ENCODE measurements around the gene EFNB2.

Gene EFNB2

GRCh38 chr13:106479929-106480328, 55.5 kb downstream of the EFNB2 start:
- no peak for DNase-seq

GRCh38 chr13:106478116-106478515, 57.3 kb downstream of the EFNB2 start:
- DNase-seq: no peak

GRCh38 chr13:106477303-106477702, 58.2 kb downstream of the EFNB2 start:
- no peak for DNase-seq

DNA sequence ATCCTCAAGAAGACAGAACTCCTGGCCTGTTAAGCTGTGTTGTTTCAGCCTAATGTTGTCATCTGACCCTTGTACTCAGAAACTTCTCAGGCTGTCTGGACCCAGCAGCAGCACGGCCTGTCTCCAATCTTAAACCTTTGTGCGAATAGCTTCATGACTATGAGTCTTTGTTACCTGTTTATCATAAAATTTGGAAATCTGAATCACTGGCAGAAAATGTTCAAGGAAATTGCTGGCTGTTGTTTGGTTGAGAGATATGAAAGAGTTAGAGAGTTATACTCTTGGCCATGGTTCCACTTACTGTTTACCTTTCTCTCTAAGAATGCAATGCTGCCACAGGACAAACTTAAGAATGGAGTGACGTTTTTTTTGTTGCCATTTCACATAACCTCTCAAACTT, 59.6 kb downstream of the EFNB2 start:
- DNase-seq: no peak

DNA sequence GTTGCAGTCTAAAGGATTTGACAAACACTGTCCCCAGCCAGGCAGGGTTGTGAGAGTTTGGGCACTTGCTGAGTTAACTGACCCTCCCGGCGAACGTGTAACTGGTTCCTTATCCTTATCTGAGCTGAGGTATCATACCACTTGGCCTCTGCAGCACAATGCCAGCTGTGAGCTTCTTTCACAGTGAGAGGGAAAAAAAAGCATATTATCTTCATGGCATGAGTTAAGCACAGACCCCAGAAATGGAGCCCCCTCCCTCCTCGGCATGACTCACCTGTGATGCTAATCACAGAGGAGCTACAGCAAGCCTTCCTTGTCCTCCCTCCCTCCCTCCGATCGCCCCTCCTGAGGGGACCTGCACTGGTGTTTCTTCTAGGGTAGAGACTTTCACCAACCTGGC, 60.5 kb downstream of the EFNB2 start:
- DNase-seq: no peak

- no peak for DNase-seq
Measured at GRCh38 chr13:106473154-106473553, 62.3 kb downstream of the EFNB2 start.

- DNase-seq: no peak
Measured at GRCh38 chr13:106472621-106473020, 62.8 kb downstream of the EFNB2 start.

GRCh38 chr13:106471957-106472543, 63.4 kb downstream of the EFNB2 start:
- no peak for DNase-seq

GRCh38 chr13:106470576-106470975, 64.9 kb downstream of the EFNB2 start:
- no peak for DNase-seq

- DNase-seq: no peak
Measured at GRCh38 chr13:106468744-106469590, 66.5 kb downstream of the EFNB2 start.

DNA sequence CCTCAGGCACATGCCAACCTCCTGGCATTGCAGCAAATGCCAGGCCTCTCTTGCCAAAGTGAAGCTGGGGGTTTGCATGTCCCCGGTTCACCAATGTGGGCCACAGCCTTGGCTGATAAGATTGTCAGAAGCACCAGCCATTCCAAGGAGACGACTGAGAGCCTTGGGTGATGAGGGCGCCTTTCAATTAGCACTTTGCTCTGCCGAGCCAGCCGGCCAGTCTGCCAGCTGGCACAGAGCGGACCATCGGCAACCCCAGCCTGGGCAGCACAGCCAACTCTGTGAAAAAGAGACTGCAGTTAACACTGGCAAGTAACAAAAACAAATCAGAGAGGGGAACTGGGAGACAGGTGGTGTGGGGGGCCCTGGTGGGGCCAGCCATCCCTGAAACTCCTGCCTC, 67.3 kb downstream of the EFNB2 start:
- no peak for DNase-seq

DNA sequence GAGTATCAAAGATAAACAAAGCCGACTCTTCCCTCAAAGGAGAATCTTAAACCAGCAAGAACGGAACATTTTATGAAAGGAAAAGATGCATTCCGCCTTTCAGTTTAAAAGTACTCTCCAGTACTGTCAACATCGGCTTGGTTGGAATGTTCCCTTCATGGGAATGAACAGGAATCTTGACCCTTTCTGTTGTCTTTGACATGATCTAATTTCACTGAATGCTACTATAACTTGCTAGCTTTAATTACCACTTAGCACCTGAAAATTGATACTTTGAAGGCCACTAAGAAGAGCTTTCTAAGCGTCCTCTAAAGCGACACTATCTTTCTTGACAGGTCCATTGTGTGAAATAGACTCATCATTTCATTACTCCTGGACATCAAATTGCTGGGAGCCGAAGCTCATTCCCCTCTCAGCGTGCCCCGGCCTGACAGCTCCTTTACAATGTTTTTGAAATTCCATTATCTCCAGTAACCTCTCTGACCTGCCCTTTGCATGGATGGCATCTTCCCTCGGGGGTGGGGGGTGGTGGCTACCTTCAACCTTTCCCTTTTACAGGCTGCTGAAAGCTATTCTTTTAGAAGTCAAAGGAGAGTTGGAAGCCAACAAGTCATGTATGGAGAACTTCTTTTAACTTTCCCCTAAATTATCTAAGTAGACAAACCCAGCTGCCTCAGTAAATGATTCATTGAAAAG, 67.9 kb downstream of the EFNB2 start:
- DNase-seq: no peak

- DNase-seq: no peak
Measured at GRCh38 chr13:106466691-106467426, 68.6 kb downstream of the EFNB2 start.

GRCh38 chr13:106464076-106464475, 71.4 kb downstream of the EFNB2 start:
- no peak for DNase-seq

DNA sequence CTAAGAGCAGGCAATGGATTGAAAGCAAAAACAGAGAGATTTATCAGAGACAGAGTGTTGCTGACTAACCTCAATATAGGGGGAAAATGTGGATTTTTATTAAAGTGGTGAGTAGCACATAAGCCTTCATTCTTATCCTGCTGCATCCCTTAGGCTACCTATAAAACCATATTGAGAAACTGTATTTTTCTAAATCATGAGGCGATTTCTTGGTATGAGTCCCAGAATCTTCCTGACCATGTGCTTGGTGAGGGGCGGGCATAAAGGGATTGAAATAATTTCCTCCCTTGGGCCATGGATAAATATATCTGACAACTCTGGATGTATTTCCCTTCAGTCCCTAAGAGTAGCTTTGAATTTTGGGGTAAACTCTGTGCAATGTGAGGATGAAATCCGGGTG, 72.8 kb downstream of the EFNB2 start:
- DNase-seq: no peak

DNA sequence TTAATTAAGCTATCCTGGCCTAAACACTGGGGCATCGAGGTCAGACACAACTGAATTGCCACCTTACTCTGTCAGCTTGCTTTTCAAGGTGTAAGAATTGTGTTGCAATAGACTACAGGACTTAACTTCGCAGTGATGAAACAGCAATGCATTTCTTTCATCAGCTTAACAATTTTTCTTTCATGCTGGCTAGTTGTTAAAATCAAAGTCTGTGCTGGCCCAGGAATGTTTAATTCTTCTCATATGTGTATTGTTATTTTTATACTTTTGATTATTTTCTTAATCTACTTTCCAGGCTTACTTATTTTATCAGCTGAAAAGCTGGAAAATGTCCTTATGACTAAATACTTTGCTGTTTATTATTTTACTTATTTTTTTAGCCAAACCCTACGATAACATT, 79.7 kb downstream of the EFNB2 start:
- DNase-seq: no peak

DNA sequence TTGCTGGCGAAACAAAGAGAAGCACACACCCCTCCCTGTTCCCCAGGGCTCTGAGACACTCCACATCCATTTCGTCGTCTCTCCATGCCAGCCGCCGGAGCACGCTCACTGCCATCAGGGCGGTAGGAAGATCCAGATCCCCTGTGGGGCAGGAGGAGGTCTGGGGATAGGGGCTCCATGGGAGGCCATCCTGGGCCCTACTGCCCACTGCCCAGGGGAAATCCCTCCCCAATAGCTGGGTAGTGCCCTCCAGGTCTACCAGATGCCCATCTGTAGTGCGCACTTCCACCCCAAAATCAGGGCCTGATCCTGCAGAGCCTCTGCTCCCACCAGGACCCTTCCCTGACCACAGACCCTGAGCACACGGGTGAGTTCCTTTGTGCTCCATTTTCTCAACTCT, 80.3 kb downstream of the EFNB2 start:
- DNase-seq: no peak

- DNase-seq: no peak
Measured at GRCh38 chr13:106453101-106453500, 82.4 kb downstream of the EFNB2 start.

DNA sequence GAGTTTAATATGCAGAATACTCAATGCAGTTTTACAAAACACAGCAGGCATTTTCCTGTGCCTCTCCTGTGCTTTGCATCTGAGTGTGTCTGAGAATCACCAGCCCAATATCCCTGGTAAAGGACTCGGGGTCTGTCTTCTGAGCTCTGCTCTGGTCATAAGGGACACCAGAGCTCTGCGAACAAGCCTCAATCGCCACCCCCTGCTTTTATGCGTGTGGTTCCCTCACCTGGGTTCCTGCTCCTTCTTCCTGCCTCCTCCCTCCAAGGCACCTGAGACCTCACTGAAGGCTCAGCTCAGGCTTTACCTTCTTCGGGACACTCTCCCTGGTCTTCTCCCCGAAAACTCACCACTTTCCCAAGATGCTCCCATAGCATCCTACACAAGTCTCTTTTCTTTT, 84.5 kb downstream of the EFNB2 start:
- DNase-seq: no peak

DNA sequence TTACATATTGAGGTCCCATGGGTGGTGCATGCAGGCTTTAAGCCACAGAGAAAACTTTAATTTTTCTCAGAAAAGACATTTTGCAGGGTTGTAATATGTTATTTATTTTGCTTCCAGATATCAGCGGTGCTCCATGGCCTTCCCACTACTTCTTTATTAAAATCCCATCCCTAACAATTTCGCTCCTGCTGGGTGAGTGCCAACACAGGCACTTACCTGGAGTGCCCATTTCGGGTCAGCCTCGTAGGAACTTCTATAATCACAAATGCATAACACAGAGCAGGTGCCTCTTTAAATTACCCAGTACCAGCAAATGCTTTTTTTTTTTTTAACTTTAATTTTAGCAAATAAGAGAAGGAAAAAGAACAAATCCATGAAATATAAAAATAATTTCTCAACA, 86.4 kb downstream of the EFNB2 start:
- DNase-seq: no peak

DNA sequence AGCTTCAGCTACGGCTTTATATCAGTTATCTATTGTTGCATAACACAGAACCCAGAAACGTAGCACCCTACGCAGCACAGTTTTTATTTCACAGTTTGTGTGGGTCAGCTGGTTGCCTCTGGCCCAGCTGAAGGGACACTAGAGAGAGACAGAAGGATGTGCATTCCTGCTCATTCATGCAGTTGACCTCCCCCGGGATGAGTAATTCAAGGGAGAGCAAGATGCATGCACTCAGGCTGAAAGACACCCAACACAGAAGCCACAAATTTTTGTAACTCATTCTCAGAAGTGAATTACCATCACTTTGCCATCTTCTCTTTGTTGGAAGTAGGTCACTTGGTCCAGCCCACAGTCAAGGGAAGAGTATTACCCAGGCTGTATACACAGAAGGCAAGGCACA, 89.5 kb downstream of the EFNB2 start:
- no peak for DNase-seq

- DNase-seq: no peak
Measured at GRCh38 chr13:106443607-106444322, 91.7 kb downstream of the EFNB2 start.

GRCh38 chr13:106440866-106441265, 94.6 kb downstream of the EFNB2 start:
- DNase-seq: no peak

Measured in suppressor macrophage treated with lipopolysaccharide for 4 hours (primary cell).